Spleen (tissue), 11 donors: ENCODE results near the gene C11orf86. TPM values are rescaled to one million over a fixed set of nuclear protein-coding genes. Genes with fewer than 3 reads are reported as not detected.
"Not testable (repeated sequence)": the region's sequence is repeated elsewhere in the genome, so short reads cannot be mapped to it uniquely, and the experiment has no call there.

Experiments used
- DNase-seq: peaks from one replicate; pipeline ENCODE4 v3.0.0-alpha.2; 2020
- H3K27ac ChIP-seq, 8 donors: fragments of 200-600 bp; sonication (generic) in 7 of 8; 1 replicate in 4 of 8; 2 replicates in 4 of 8; pipeline versions ENCODE4 v1.5.0 to v1.8.0; 2016 to 2021; ENCODE audit warnings: inconsistent platforms in 4 of 8, mild to moderate bottlenecking in 4 of 8, moderate library complexity in 1 of 8
- H3K27me3 ChIP-seq, 7 donors: fragments of 200-600 bp; sonication (generic) in 6 of 7; replicated peaks in 1 of 7; 1 replicate in 4 of 7; 2 replicates in 3 of 7; pipeline versions ENCODE4 v1.5.0 to v1.8.0; 2016 to 2021; ENCODE audit warnings: inconsistent platforms in 3 of 7, mild to moderate bottlenecking in 1 of 7
- H3K36me3 ChIP-seq, 6 donors: fragments of 200-600 bp; sonication (generic) in 5 of 6; 1 replicate in 4 of 6; 2 replicates in 2 of 6; pipeline versions ENCODE4 v1.5.0 to v1.8.0; 2016 to 2021; ENCODE audit warnings: inconsistent platforms in 2 of 6
- H3K4me1 ChIP-seq, 6 donors: fragments of 200-600 bp; sonication (generic) in 5 of 6; 1 replicate in 3 of 6; 2 replicates in 3 of 6; pipeline versions ENCODE4 v1.5.0 to v1.8.0; 2016 to 2021; ENCODE audit warnings: inconsistent platforms in 3 of 6
- H3K4me3 ChIP-seq, 8 donors: fragments of 200-600 bp; sonication (generic) in 7 of 8; 1 replicate in 4 of 8; 2 replicates in 4 of 8; pipeline versions ENCODE4 v1.5.0 to v1.8.0; 2016 to 2021; ENCODE audit warnings: inconsistent platforms in 4 of 8, mild to moderate bottlenecking in 4 of 8, moderate library complexity in 2 of 8
- H3K9me3 ChIP-seq, 8 donors: fragments of 200-600 bp; sonication (generic) in 7 of 8; 1 replicate in 4 of 8; 2 replicates in 4 of 8; pipeline versions ENCODE4 v1.5.0 to v1.8.0; 2016 to 2021; ENCODE audit warnings: inconsistent platforms in 4 of 8
- POLR2A ChIP-seq, 3 donors: fragments of 450-650 bp; IDR thresholded peaks; one replicate each; pipeline ENCODE4 v1.5.1; 2017; ENCODE audit warnings: antibody characterized with exemption in 3 of 3, mild to moderate bottlenecking in 1 of 3
- POLR2AphosphoS5 ChIP-seq, 3 donors: sonication (generic); formaldehyde crosslinking; IDR thresholded peaks; one replicate each; pipeline ENCODE4 v1.5.1; 2017; ENCODE audit warnings: antibody characterized with exemption in 3 of 3
- WGBS, 5 donors: extraction: QIAGEN DNeasy Blood & Tissue Kit in 3 of 5; methylation state at CpG; one replicate each; pipeline versions ENCODE4 v1.1.5 to v1.1.7; 2013 to 2018; 5-methylcytosine and 5-hydroxymethylcytosine counted together
- intact Hi-C: fragments of 100-400 bp; cut with DNase I; formaldehyde crosslinking; loops from one replicate; pipeline ENCODE4 v1.15.0; 2023; ENCODE audit warnings: low total_unique reads
- polyA plus RNA-seq, 3 donors: library from polyadenylated mRNA; stranded (reverse); fragments of 200-250 nt; gene quantifications; one replicate each; pipeline ENCODE4 v1.2.1, GENCODE V29; 2013
- total RNA-seq, 7 donors: library from RNA; depleted of rRNA in 3 of 7; stranded (reverse); fragments of >200 nt in 3 of 7; fragmentation: NEBNext Ultra II Directional in 4 of 7; extraction: Animal tissue kit (Norgen Biotek cat#: 25700) in 4 of 7; gene quantifications; one replicate each; pipeline versions ENCODE4 v1.1.0 to v1.2.1, GENCODE V29; 2016 to 2021
- TF ChIP-seq, protein P1 (sequence below), 11 experiments: fragments of 200-600 bp in 7 of 11; fragments of 450-650 bp in 4 of 11; sonication (generic) in 4 of 11; IDR thresholded peaks in 8 of 11; conservative IDR thresholded peaks in 3 of 11; 1 replicate in 7 of 11; 2 replicates in 4 of 11; pipeline versions ENCODE4 v1.4.0 to v1.8.0; 2016 to 2021; ENCODE audit warnings: antibody characterized with exemption in 11 of 11, inconsistent platforms in 4 of 11, mild to moderate bottlenecking in 1 of 11
- donor health status: healthy with polysubstance abuse.
- donor health status: DM: no; HTN: no; CAD: no; lungs with moderate emphysema.
- donor health status: DM: no; HTN: no; CAD: no.
- donor health status: Bipolar disorder and iron deficiency.
- donor health status: healthy.
- donor health status: DM: no; HTN: no; CAD: no.
- donor health status: DM: yes; HTN: yes; CAD: no.

C11orf86 gene
- total and polyA plus RNA-seq, 10 donors: 0.13 TPM; not detected in 9

DNA sequence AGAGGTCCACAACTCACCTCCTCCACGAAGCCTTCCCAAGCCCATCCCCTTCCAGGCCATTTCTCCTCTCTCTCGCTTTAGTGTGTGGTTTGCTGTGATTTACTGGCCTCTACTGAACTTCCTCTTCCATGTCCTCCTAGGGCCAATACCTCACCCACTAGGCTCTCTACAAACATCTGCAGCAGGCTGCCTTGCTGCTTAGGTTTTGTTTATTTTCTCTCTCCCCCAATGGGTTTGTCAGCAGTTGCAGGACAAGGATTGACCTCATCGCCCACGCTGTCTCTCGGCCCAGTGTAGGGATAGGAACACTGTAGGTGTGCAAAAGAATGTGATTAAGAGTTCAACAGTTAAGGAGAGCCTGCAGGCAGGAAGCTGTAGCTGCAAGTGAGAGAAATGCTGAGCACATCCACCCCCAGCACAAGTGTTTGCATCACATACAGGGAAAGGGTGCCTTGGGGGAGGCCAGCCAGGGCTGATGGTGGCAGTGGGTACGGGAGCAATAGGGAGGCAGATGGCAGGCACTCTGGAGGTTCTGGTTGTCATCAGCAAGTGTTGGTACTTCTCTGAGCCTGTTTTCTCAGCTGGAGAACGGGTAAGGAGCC lies 18.3 kb upstream of the C11orf86 start:
- no peak for DNase-seq
- Histone ChIP-seq H3K4me1 (peaks cover 10 to 27% (median 16%) of the 10 kb centered on the region in 6 donors), H3K27me3 (peaks cover 0 to 7% (median 0%) of the 10 kb centered on the region in 7 donors), H3K36me3 (no peaks in the 10 kb centered on the region), H3K4me3 (no peak overlapping the region), H3K27ac (peak overlapping the region in 1 of 8 donors; percentile 30), H3K9me3 (no peaks in the 10 kb centered on the region)
- 44 to 56% (median 49%) methylated on average over 7 of the region's 7 CpGs for WGBS, 5 donors
- TF ChIP-seq POLR2AphosphoS5 (IDR thresholded peaks at IDR 0.05): no peak
- TF ChIP-seq, protein P1, sequence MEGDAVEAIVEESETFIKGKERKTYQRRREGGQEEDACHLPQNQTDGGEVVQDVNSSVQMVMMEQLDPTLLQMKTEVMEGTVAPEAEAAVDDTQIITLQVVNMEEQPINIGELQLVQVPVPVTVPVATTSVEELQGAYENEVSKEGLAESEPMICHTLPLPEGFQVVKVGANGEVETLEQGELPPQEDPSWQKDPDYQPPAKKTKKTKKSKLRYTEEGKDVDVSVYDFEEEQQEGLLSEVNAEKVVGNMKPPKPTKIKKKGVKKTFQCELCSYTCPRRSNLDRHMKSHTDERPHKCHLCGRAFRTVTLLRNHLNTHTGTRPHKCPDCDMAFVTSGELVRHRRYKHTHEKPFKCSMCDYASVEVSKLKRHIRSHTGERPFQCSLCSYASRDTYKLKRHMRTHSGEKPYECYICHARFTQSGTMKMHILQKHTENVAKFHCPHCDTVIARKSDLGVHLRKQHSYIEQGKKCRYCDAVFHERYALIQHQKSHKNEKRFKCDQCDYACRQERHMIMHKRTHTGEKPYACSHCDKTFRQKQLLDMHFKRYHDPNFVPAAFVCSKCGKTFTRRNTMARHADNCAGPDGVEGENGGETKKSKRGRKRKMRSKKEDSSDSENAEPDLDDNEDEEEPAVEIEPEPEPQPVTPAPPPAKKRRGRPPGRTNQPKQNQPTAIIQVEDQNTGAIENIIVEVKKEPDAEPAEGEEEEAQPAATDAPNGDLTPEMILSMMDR (IDR thresholded peaks at IDR 0.05 in 8 of 11, conservative IDR thresholded peaks at IDR 0.05 in 3 of 11): no peak
- intact Hi-C loops: no loop called here

DNA sequence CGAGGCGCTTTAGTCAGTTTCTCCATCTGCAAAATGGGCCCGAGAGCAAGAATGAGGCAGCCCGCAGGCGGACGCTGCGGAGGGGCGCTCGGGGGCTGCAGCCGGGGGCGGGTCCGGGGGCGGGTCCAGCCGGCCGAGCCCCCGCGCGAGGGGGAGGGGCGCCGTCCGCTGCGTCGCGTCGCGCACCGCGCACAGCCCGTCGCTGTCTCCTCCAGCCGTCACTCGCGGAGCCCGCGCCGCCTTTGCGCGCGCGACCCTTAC lies 17.2 kb upstream of the C11orf86 start:
- Histone ChIP-seq H3K4me1 (peaks cover 10 to 27% (median 16%) of the 10 kb centered on the region in 6 donors), H3K9me3 (no peaks in the 10 kb centered on the region), H3K36me3 (no peaks in the 10 kb centered on the region), H3K4me3 (peak overlapping the region; percentile 66 to 90 (median 78)), H3K27me3 (peaks cover 0 to 7% (median 0%) of the 10 kb centered on the region in 7 donors), H3K27ac (peak overlapping the region in 7 of 8 donors; percentile 35 to 82 (median 74))
- DNase-seq: no peak
- WGBS, 5 donors: 0 to 16% (median 2%) methylated on average over 6 to 40 of the region's 40 CpGs
- TF ChIP-seq, protein P1 (IDR thresholded peaks at IDR 0.05 in 8 of 11, conservative IDR thresholded peaks at IDR 0.05 in 3 of 11): no peak
- no peak for TF ChIP-seq POLR2A (IDR thresholded peaks at IDR 0.05)
- TF ChIP-seq POLR2AphosphoS5 (IDR thresholded peaks at IDR 0.05): no peak
- intact Hi-C loops: no loop called here

DNA sequence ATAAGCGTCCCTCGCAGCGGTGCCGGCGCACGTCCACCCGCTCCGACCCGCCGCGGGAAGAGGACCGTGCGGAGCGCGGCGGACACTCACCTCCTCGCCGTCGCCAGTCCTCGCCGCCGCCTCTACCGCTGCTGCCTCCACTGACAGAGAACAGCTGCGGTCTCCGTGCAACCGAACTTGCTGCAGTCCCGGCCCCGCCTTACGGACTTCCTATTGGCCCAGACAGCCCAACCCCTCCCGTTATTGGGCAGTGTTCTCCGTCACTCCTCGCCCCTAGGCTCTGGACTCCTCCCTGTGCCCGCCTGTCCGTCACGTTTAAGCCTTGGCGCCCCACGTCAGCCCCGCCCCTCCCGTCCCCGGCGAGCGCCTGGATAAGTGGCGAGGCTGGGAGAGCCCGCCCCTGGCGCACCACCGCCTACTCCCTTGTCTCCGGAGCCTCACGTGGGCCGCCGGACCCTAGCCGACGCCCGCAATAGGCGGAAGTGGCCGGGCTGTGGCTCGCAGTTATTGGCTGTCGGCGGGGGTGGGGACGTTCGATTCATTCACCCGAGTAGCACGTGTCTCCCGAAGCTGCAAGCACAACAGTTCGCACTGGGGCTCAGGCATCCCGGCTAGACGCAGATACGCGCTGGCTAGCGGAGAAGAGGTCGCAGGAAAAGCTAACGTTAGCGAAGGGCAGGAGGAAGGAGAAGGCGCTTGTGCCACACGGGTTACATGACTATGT lies 16.7 kb upstream of the C11orf86 start, which contains the start of gene PC:
PC (minus strand) TSS at position 152 of the 724 bp plus-strand sequence. CDS start 86,224 bp downstream, outside the sequence.
- peak; percentile 99 for DNase-seq
- peaks cover 10 to 27% (median 16%) of the 10 kb centered on the region in 6 donors for H3K4me1 ChIP-seq
- H3K27ac ChIP-seq: peak within 1 kb of the TSS; percentile 29 to 82 (median 71)
- peak within 1 kb of the TSS; percentile 66 to 90 (median 78) for H3K4me3 ChIP-seq
- TF ChIP-seq POLR2AphosphoS5 (IDR thresholded peaks at IDR 0.05): peak; percentile 91 to 97 (median 92)
- peak in 1 of 3 donors; percentile 74 for TF ChIP-seq POLR2A (IDR thresholded peaks at IDR 0.05)
- TF ChIP-seq, protein P1 (IDR thresholded peaks at IDR 0.05 in 8 of 11, conservative IDR thresholded peaks at IDR 0.05 in 3 of 11): peak in 3 of 11 experiments; percentile 11 to 28 (median 22)
- intact Hi-C loops: no loop called here
- no peaks in the 10 kb centered on the region for H3K9me3 ChIP-seq
- peaks cover 0 to 7% (median 0%) of the 10 kb centered on the region in 7 donors for H3K27me3 ChIP-seq
- 1 to 2% (median 1%) methylated on average over 48 to 74 of the region's 74 CpGs for WGBS, 5 donors
- no peaks in the 10 kb centered on the region for H3K36me3 ChIP-seq

DNA sequence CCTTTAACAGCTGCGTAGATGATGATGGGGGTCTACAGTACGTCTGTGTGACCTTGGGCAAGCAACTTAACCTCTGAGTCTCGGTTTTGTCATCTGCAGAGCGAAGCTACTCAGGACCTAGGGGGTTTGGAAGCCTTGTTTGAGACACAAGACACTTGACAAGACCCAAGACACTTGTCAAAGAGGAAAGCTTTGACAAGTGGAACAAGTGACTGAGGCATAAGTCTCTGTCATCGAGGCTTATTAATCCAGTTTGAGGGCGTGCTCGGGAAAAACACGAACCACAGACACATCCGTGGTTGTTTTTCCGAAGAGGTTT lies 16.2 kb upstream of the C11orf86 start:
- TF ChIP-seq POLR2AphosphoS5 (IDR thresholded peaks at IDR 0.05) (no peak), POLR2A (IDR thresholded peaks at IDR 0.05) (no peak)
- TF ChIP-seq, protein P1 (IDR thresholded peaks at IDR 0.05 in 8 of 11, conservative IDR thresholded peaks at IDR 0.05 in 3 of 11): no peak
- Histone ChIP-seq H3K27ac (peak overlapping the region in 7 of 8 donors; percentile 29 to 82 (median 74)), H3K4me1 (peaks cover 10 to 27% (median 16%) of the 10 kb centered on the region in 6 donors), H3K36me3 (no peaks in the 10 kb centered on the region), H3K9me3 (no peaks in the 10 kb centered on the region), H3K4me3 (peak overlapping the region; percentile 23 to 90 (median 77)), H3K27me3 (peaks cover 0 to 7% (median 0%) of the 10 kb centered on the region in 7 donors)
- DNase-seq: no peak
- WGBS, 5 donors: 20 to 37% (median 35%) methylated on average over 8 to 10 of the region's 10 CpGs
- intact Hi-C loops: no loop called here

DNA sequence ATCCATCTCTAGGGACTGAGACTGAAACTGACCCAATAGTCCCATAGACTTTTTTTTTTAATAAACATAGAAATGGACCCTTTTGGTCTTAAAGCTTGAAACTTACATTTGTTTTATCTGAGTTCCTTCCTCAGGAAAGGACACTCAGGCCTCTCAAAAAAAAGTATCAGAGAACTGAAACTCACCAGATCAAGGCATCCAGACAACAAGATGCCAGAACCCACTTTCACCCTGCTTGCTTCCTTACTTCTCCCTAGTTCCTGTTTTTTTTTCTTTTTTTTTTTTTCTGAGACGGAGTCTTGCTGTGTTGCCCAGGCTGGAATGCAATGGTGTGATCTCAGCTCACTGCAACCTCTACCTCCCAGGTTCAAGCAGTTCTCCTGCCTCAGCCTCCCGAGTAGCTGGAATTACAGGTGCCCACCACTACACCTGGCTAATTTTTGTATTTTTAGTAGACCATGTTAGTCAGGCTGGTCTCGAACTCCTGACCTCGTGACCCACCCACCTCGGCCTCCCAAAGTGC lies 13.4 kb upstream of the C11orf86 start:
- H3K4me3 ChIP-seq, intact Hi-C loops, DNase-seq, H3K9me3 ChIP-seq, H3K36me3 ChIP-seq, H3K27me3 ChIP-seq, H3K27ac ChIP-seq: not testable (repeated sequence)
- WGBS, 5 donors: 70 to 80% (median 78%) methylated on average over 5 of the region's 5 CpGs
- peaks cover 10 to 22% (median 16%) of the 10 kb centered on the region in 6 donors for H3K4me1 ChIP-seq
